ENCODE measurements around the gene BMPR1B. TPM values are rescaled to one million over a fixed set of nuclear protein-coding genes. Genes with fewer than 3 reads are reported as not detected.

Gene BMPR1B
- total and polyA plus RNA-seq, 9 donors, result 4.9 to 35.7 (median 13.3) TPM

GRCh38 chr4:94726524-94727123, 31.1 kb upstream of the BMPR1B start:
- no peak for DNase-seq
- intact Hi-C loops (cut with DNase I), result no loop called here
- 61 to 78% (median 76%) methylated on average over 1 of the region's 1 CpG for WGBS, 3 donors
- Histone ChIP-seq H3K4me3 (no peak overlapping the region), H3K9me3 (no peaks in the 10 kb centered on the region), H3K27me3 (no peaks in the 10 kb centered on the region), H3K27ac (no peak overlapping the region), H3K36me3 (no peaks in the 10 kb centered on the region), H3K4me1 (ENCODE audit: insufficient read depth) (no peaks in the 10 kb centered on the region)
- TF ChIP-seq EP300 (IDR thresholded peaks at IDR 0.05) (no peak), POLR2A (IDR thresholded peaks at IDR 0.05) (no peak), CTCF (IDR thresholded peaks at IDR 0.05) (no peak)

GRCh38 chr4:94728056-94728766, 29.5 kb upstream of the BMPR1B start:
- intact Hi-C loops (cut with DNase I), result no loop called here
- no peak for TF ChIP-seq POLR2A (IDR thresholded peaks at IDR 0.05)
- H3K27ac ChIP-seq, result no peak overlapping the region
- no peaks in the 10 kb centered on the region for H3K36me3 ChIP-seq
- 89 to 93% (median 91%) methylated on average over 7 of the region's 7 CpGs for WGBS, 3 donors
- H3K9me3 ChIP-seq, result no peaks in the 10 kb centered on the region
- no peak overlapping the region for H3K4me3 ChIP-seq
- H3K4me1 ChIP-seq (ENCODE audit: insufficient read depth), result no peaks in the 10 kb centered on the region
- DNase-seq, result no peak
- H3K27me3 ChIP-seq, result no peaks in the 10 kb centered on the region

- Histone ChIP-seq H3K27me3 (no peaks in the 10 kb centered on the region), H3K9me3 (no peaks in the 10 kb centered on the region), H3K36me3 (no peaks in the 10 kb centered on the region), H3K4me3 (no peak overlapping the region), H3K4me1 (ENCODE audit: insufficient read depth) (no peaks in the 10 kb centered on the region), H3K27ac (no peak overlapping the region)
- intact Hi-C loops (cut with DNase I), result no loop called here
- TF ChIP-seq EP300 (IDR thresholded peaks at IDR 0.05) (no peak), POLR2A (IDR thresholded peaks at IDR 0.05) (no peak), CTCF (IDR thresholded peaks at IDR 0.05) (no peak)
- DNase-seq, result no peak
Observed at GRCh38 chr4:94732358-94732698, 25.4 kb upstream of the BMPR1B start.

DNA sequence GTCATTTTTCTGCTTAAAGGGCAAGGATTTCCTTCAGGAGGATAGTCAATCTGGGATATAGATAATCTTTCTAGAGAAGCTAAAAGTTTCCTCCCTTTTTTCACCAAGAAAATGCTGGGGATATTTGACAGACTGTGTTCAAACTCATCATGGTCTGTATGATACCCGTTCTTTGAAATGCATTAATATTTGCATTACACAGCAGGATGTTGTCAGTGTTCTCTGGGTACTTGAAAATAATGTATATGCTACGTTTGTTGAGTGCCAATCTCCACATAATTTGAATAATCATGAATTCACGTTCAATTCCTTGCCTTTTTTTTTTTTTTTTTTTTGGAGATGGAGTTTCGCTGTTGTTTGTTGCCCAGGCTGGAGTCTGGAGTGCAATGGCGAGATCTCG, 18.0 kb upstream of the BMPR1B start:
- no peak overlapping the region for H3K27ac ChIP-seq
- TF ChIP-seq CTCF (IDR thresholded peaks at IDR 0.05) (no peak), EP300 (IDR thresholded peaks at IDR 0.05) (no peak), POLR2A (IDR thresholded peaks at IDR 0.05) (no peak)
- no peaks in the 10 kb centered on the region for H3K27me3 ChIP-seq
- H3K36me3 ChIP-seq, result no peaks in the 10 kb centered on the region
- intact Hi-C loops (cut with DNase I), result no loop called here
- 78 to 91% (median 89%) methylated on average over 6 of the region's 6 CpGs for WGBS, 3 donors
- no peak for DNase-seq
- no peaks in the 10 kb centered on the region for H3K4me1 ChIP-seq (ENCODE audit: insufficient read depth)
- H3K4me3 ChIP-seq, result no peak overlapping the region
- no peaks in the 10 kb centered on the region for H3K9me3 ChIP-seq

DNA sequence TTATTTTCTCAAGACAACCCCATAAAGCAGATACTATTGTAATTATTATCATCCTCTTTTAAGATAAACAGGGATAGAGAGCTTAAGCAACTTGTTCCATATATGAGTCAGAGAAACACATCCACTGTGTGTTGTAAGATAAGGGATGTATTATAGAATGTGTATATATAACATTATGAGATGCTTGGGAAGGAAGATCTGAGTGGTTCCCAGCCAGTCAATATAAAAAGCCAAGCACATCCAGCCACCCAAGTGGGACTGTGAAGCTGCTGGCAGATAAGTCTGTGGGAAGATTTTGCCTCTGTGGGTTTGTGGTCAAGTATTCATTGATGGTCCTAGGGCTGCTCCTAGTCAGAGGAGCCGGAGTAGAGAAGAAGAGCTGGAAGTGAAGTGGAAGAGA, 16.5 kb upstream of the BMPR1B start:
- Histone ChIP-seq H3K27ac (no peak overlapping the region), H3K4me3 (no peak overlapping the region), H3K4me1 (ENCODE audit: insufficient read depth) (no peaks in the 10 kb centered on the region), H3K36me3 (no peaks in the 10 kb centered on the region), H3K9me3 (no peaks in the 10 kb centered on the region), H3K27me3 (no peaks in the 10 kb centered on the region)
- DNase-seq, result no peak
- WGBS, 3 donors, result 90 to 96% (median 92%) methylated on average over 1 of the region's 1 CpG
- TF ChIP-seq EP300 (IDR thresholded peaks at IDR 0.05) (no peak), POLR2A (IDR thresholded peaks at IDR 0.05) (no peak), CTCF (IDR thresholded peaks at IDR 0.05) (no peak)
- intact Hi-C loops (cut with DNase I), result no loop called here

Measured in ovary (tissue), 9 donors.